HCT116 (cell line): Measurements from ENCODE around the gene PGBD1. TPM values are rescaled to one million over a fixed set of nuclear protein-coding genes. Genes with fewer than 3 reads are reported as not detected.
A peak's percentile ranks its signal among the peaks of the same experiment; 100 is the strongest.

ENCODE experiments used
- ATAC-seq: fragments of 200-7000 bp; cut with Tn5 transposase; 2 replicates; pipeline ENCODE4 v1.9.1; 2020; ENCODE audit warnings: mild to moderate bottlenecking, moderate library complexity
- BruUV-seq: library from RNA; stranded (reverse); fragments of 400-500 nt; replicated peaks from 2 replicates; lab custom pipeline; 2021; lab: Mats Ljungman, UMichigan
- CTCF ChIA-PET: fragments of 300-600 bp; sonication (Branson Sonifier 250); formaldehyde crosslinking; loops from one replicate; lab custom pipeline; 2021; ENCODE audit warnings: antibody characterized with exemption; lab: Charles Lee
- POLR2A ChIA-PET: fragments of 300-600, 350-600 bp; sonication (Branson Sonifier 250); formaldehyde crosslinking; loops from one replicate; lab custom pipeline; 2021; ENCODE audit warnings: antibody characterized with exemption; lab: Charles Lee
- RAD21 ChIA-PET, 2 experiments: fragments of 300-600 bp; sonication (Branson Sonifier 250); formaldehyde crosslinking; loops; one replicate each; lab custom pipeline; 2023; ENCODE audit warnings: low total read pairs in 2 of 2; ENCODE audit not compliant: uncharacterized antibody in 2 of 2, unreplicated experiment in 2 of 2, low non-redundant PET in 1 of 2; lab: Charles Lee
- DNase-seq: peaks from one replicate; pipeline ENCODE4 v3.0.0-alpha.2; 2010; ENCODE audit warnings: low read depth, low spot score
- H2AFZ ChIP-seq: fragments of 200-600 bp; shearing (Covaris generic), sonication (generic); 2 replicates; pipeline ENCODE4 v1.6.1; 2017; ENCODE audit warnings: low read depth, mixed run types, mixed read lengths, antibody characterized with exemption, low read length; ENCODE audit not compliant: poor library complexity, severe bottlenecking
- H3K27ac ChIP-seq: 2 replicates; pipeline ENCODE4 v1.5.1; 2012; ENCODE audit warnings: low read depth, low read length
- H3K27me3 ChIP-seq: fragments of 200-600 bp; sonication (generic); 2 replicates; pipeline ENCODE4 v1.6.1; 2016; ENCODE audit warnings: mixed run types, low read length, mixed read lengths; ENCODE audit not compliant: insufficient read depth
- H3K36me3 ChIP-seq, 2 experiments: fragments of 200-500 bp in 1 of 2; fragments of 200-600 bp in 1 of 2; sonication (Bioruptor generic) in 1 of 2; sonication (generic) in 1 of 2; 2 replicates each; pipeline versions ENCODE4 v1.5.1 to v1.6.1; 2014 to 2016; ENCODE audit warnings: low read length in 2 of 2, inconsistent platforms in 1 of 2, mixed read lengths in 1 of 2, mixed run types in 1 of 2; ENCODE audit not compliant: insufficient read depth in 2 of 2, control insufficient read depth in 1 of 2
- H3K4me1 ChIP-seq, 2 experiments: fragments of 200-600 bp in 1 of 2; sonication (generic) in 1 of 2; 2 replicates each; pipeline versions ENCODE4 v1.5.1 to v1.6.1; 2012 to 2017; ENCODE audit warnings: low read length in 2 of 2, inconsistent platforms in 1 of 2, mild to moderate bottlenecking in 1 of 2, mixed read lengths in 1 of 2, mixed run types in 1 of 2, moderate library complexity in 1 of 2; ENCODE audit not compliant: insufficient read depth in 2 of 2, control insufficient read depth in 1 of 2
- H3K4me2 ChIP-seq: fragments of 200-600 bp; sonication (generic); 2 replicates; pipeline ENCODE4 v1.6.1; 2017; ENCODE audit warnings: mixed run types, low read length, mixed read lengths
- H3K4me3 ChIP-seq, 2 experiments: fragments of 200-600 bp in 1 of 2; sonication (generic) in 1 of 2; replicated peaks in 1 of 2; 2 replicates each; pipeline ENCODE4 v1.5.1; 2011 to 2016; ENCODE audit warnings: low read length in 2 of 2, control low read depth in 1 of 2, low read depth in 1 of 2, mild to moderate bottlenecking in 1 of 2, mixed read lengths in 1 of 2, mixed run types in 1 of 2
- H3K79me2 ChIP-seq: fragments of 200-600 bp; sonication (generic); 2 replicates; pipeline ENCODE4 v1.6.1; 2017; ENCODE audit warnings: mild to moderate bottlenecking, mixed run types, low read length, moderate library complexity, mixed read lengths; ENCODE audit not compliant: insufficient read depth
- H3K9ac ChIP-seq: fragments of 200-600 bp; sonication (generic); 2 replicates; pipeline ENCODE4 v1.6.1; 2016; ENCODE audit warnings: low read length, mixed read lengths
- H3K9me2 ChIP-seq: fragments of 200-600 bp; sonication (generic), shearing (Covaris generic); 2 replicates; pipeline ENCODE4 v1.6.1; 2017; ENCODE audit warnings: mixed run types, mild to moderate bottlenecking, moderate library complexity; ENCODE audit not compliant: insufficient read depth
- H3K9me3 ChIP-seq, 2 experiments: fragments of 200-500 bp in 1 of 2; fragments of 200-600 bp in 1 of 2; sonication (Bioruptor generic) in 1 of 2; sonication (generic) in 1 of 2; 2 replicates each; pipeline ENCODE4 v1.6.1; 2014 to 2017; ENCODE audit warnings: low read length in 2 of 2, mixed read lengths in 2 of 2, inconsistent platforms in 1 of 2, low read depth in 1 of 2, mild to moderate bottlenecking in 1 of 2, mixed run types in 1 of 2, moderate library complexity in 1 of 2; ENCODE audit not compliant: control insufficient read depth in 1 of 2, insufficient read depth in 1 of 2
- H4K20me1 ChIP-seq: fragments of 200-600 bp; sonication (generic), shearing (Covaris generic); 2 replicates; pipeline ENCODE4 v1.6.1; 2017; ENCODE audit warnings: mixed run types, mild to moderate bottlenecking, moderate library complexity; ENCODE audit not compliant: insufficient read depth
- CBX3 ChIP-seq: IDR thresholded peaks from 2 replicates; pipeline ENCODE4 v1.6.1; 2012; ENCODE audit warnings: low read depth
- CEBPB ChIP-seq: IDR thresholded peaks from 2 replicates; pipeline ENCODE4 v1.6.1; 2012; ENCODE audit warnings: low read depth
- EGR1 ChIP-seq: IDR thresholded peaks from 2 replicates; pipeline ENCODE4 v1.6.1; 2012; ENCODE audit warnings: low read depth
- ELF1 ChIP-seq: IDR thresholded peaks from 2 replicates; pipeline ENCODE4 v1.6.1; 2012; ENCODE audit warnings: low read depth, borderline replicate concordance
- JUND ChIP-seq: IDR thresholded peaks from 2 replicates; pipeline ENCODE4 v1.6.1; 2012
- POLR2A ChIP-seq: IDR thresholded peaks from 2 replicates; pipeline ENCODE4 v1.7.0; 2011; ENCODE audit warnings: borderline replicate concordance; ENCODE audit not compliant: insufficient read depth, insufficient read length; ENCODE audit errors: extremely low read depth
- POLR2AphosphoS5 ChIP-seq: IDR thresholded peaks from 2 replicates; pipeline ENCODE4 v1.6.1; 2011; ENCODE audit warnings: mild to moderate bottlenecking, low read depth, low read length, moderate library complexity
- RAD21 ChIP-seq: IDR thresholded peaks from 2 replicates; pipeline ENCODE4 v1.6.1; 2012; ENCODE audit warnings: low read depth, mild to moderate bottlenecking
- SIN3A ChIP-seq: IDR thresholded peaks from 2 replicates; pipeline ENCODE4 v1.6.1; 2012; ENCODE audit warnings: low read depth
- SP1 ChIP-seq: IDR thresholded peaks from 2 replicates; pipeline ENCODE4 v1.6.1; 2012; ENCODE audit warnings: low read depth
- YY1 ChIP-seq: IDR thresholded peaks from 2 replicates; pipeline ENCODE4 v1.6.1; 2011; ENCODE audit warnings: low read length, low read depth, moderate library complexity, mild to moderate bottlenecking; ENCODE audit not compliant: insufficient replicate concordance; ENCODE audit errors: extremely low read depth
- ZFX ChIP-seq: fragments of 450-650 bp; IDR thresholded peaks from 2 replicates; pipeline ENCODE4 v1.6.1; 2017
- intact Hi-C: fragments of 100-400 bp; cut with micrococcal nuclease; formaldehyde crosslinking; loops from 2 replicates; pipeline ENCODE4 v1.10.0; 2022
- total RNA-seq: library from RNA; stranded (reverse); gene quantifications from one replicate; pipeline ENCODE4 v1.2.1, GENCODE V29; 2021; ENCODE audit not compliant: unreplicated experiment
- TF ChIP-seq, protein P1 (sequence below): IDR thresholded peaks from 2 replicates; pipeline ENCODE4 v1.6.1; 2012; ENCODE audit warnings: low read depth
- TF ChIP-seq, protein P2 (sequence below): IDR thresholded peaks from 2 replicates; pipeline ENCODE4 v1.6.1; 2012
- TF ChIP-seq, protein P3 (sequence below): IDR thresholded peaks from 2 replicates; pipeline ENCODE4 v1.6.1; 2012

PGBD1 gene
- total RNA-seq, 1 experiment from 2014 or later: 3.6 TPM

DNA sequence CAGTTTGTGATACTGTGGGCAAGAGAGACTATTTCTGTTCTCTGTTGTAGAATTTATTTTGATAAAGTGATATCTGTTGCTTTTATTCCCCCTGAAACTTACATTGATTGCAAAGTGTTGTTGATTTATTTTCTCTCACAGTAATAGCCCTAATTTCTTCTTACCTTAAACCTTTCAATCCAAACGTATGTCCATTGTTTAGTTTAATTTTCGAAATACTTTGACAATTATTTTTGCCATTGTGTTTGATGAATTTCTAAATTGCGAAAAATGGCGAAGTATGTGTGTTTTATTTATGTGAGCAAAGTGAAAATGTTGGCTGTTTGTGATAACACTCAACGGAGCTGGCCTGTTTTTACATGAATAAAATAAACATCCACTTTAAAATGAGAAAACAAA lies 14.8 kb upstream of the PGBD1 start:
- no peaks in the 10 kb centered on the region for H3K36me3 ChIP-seq
- ATAC-seq: no peak
- peak overlapping the region; percentile 83 for H2AFZ ChIP-seq
- H3K79me2 ChIP-seq: peaks cover 18% of the 10 kb centered on the region
- H3K27me3 ChIP-seq: no peaks in the 10 kb centered on the region
- RAD21 ChIA-PET: interaction anchor here (1.0 to 1.8 kb wide), 2 partner anchors 14 kb away, joined by 5 read pairs; partner anchors contain the start of gene ZKSCAN4 (in 2 of the 2)
- TSS peak; percentile 92 for BruUV-seq
- peaks cover 11 to 39% of the 10 kb centered on the region in 2 experiments for H3K4me1 ChIP-seq
- intact Hi-C loops: loop anchor here (5.0 kb wide), 1 partner anchor 71 kb away; the partner anchor contains the start of gene ZSCAN31
- POLR2A ChIA-PET: interaction anchor here (0.6 to 2.3 kb wide), 7 partner anchors 13 to 428 kb away, joined by 3 to 13 read pairs (median 4); partner anchors contain the start of genes ZKSCAN3, ZKSCAN4 and ZKSCAN8
- H3K4me2 ChIP-seq: peak overlapping the region; percentile 86
- peak overlapping the region; percentile 71 for H3K27ac ChIP-seq
- H3K9me3 ChIP-seq: no peaks in the 10 kb centered on the region
- H4K20me1 ChIP-seq: no peaks in the 10 kb centered on the region
- CTCF ChIA-PET: interaction anchor here (1.0 kb wide), 1 partner anchor 117 kb away, joined by 3 read pairs; no protein-coding TSS in a partner anchor
- H3K9me2 ChIP-seq: no peaks in the 10 kb centered on the region
- peak overlapping the region; percentile 83 to 86 for H3K4me3 ChIP-seq
- peak overlapping the region; percentile 76 for H3K9ac ChIP-seq
- no peak for TF ChIP-seq CBX3
- TF ChIP-seq, all 23 proteins: peak for 0
- DNase-seq: no peak

DNA sequence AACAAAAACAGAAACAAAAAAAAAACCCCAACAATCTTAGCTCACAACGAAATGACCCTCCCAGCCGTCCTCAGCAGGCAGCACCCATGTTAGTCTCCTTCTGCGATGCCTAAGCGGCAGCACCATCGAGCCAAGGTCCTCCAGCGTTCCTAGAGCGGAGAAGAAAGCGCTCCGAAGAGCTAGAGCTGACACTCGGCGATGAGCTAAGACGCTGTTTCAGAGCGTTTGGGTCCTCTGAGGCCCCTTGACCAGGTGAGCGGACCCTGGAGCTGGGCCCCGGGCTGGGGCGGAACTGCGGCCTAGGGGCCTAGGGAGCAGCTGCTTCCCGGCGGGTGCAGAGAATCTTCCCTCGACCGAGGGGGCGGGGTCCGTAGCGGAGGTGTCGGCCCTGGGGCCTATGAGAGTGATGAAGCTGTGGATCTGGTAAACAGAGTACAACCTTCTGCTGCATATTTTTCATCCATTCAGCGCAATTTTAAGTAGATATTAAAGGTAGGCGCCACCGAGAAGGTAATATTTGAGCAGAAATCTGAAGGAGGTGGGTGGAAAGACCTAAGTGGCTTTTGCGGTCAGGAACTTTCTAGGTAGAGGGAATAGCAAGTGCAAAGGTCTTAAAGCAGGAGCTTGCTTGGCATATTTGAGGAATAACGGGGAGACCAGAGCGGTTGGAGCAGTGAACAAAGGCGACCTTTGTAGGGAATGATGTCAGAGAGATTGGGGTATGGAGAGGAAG lies 14.2 kb upstream of the PGBD1 start, which contains the start of gene ZSCAN26:
Gene ZSCAN26, plus strand, starts transcription at position 182 of the 733 bp plus-strand sequence. CDS start 4,777 bp downstream, outside the sequence.
- Histone ChIP-seq H3K9me3 (no peaks in the 10 kb centered on the region), H2AFZ (peak within 1 kb of the TSS; percentile 83), H3K27me3 (no peaks in the 10 kb centered on the region), H3K4me2 (peak within 1 kb of the TSS; percentile 86), H3K36me3 (0 out of 4 replicates have a peak, but pooled peaks cover 0 to 1% of the 10 kb centered on the region in 2 experiments), H4K20me1 (no peaks in the 10 kb centered on the region), H3K4me1 (peaks cover 11 to 39% of the 10 kb centered on the region in 2 experiments), H3K79me2 (peaks cover 18% of the 10 kb centered on the region), H3K9ac (peak within 1 kb of the TSS; percentile 76), H3K4me3 (peak within 1 kb of the TSS; percentile 83 to 86), H3K27ac (peak within 1 kb of the TSS; percentile 71), H3K9me2 (no peaks in the 10 kb centered on the region)
- ChIA-PET RAD21 (interaction anchor here (1.0 to 1.8 kb wide), 2 partner anchors 15 kb away, joined by 5 read pairs; partner anchors contain the start of gene ZKSCAN4 (in 2 of the 2)), POLR2A (interaction anchor here (0.6 to 2.3 kb wide), 7 partner anchors 14 to 429 kb away, joined by 3 to 13 read pairs (median 4); partner anchors contain the start of genes ZKSCAN3, ZKSCAN4 and ZKSCAN8), CTCF (interaction anchor here (1.0 kb wide), 1 partner anchor 116 kb away, joined by 3 read pairs; no protein-coding TSS in a partner anchor)
- ATAC-seq (peak; percentile 93), DNase-seq (peak; percentile 88)
- BruUV-seq: no TSS peak
- intact Hi-C loops: loop anchor here (1.0 to 5.0 kb wide), 2 partner anchors 15 to 70 kb away; partner anchors contain the start of genes ZKSCAN4 and ZSCAN31
- TF ChIP-seq YY1 (peak; percentile 47), CBX3 (peak; percentile 27; the same call in 1 of the 2 replicates), SP1 (peak; percentile 46; the same call in 1 of the 2 replicates), ELF1 (no peak), POLR2AphosphoS5 (peak; percentile 81), EGR1 (peak; percentile 47), SIN3A (peak; percentile 73), RAD21 (0 out of 2 replicates have a peak, but pooled peaks have one; percentile 1), JUND (no peak), ZFX (peak; percentile 95), POLR2A (peak; percentile 75), CEBPB (no peak)
- TF ChIP-seq, protein P1, sequence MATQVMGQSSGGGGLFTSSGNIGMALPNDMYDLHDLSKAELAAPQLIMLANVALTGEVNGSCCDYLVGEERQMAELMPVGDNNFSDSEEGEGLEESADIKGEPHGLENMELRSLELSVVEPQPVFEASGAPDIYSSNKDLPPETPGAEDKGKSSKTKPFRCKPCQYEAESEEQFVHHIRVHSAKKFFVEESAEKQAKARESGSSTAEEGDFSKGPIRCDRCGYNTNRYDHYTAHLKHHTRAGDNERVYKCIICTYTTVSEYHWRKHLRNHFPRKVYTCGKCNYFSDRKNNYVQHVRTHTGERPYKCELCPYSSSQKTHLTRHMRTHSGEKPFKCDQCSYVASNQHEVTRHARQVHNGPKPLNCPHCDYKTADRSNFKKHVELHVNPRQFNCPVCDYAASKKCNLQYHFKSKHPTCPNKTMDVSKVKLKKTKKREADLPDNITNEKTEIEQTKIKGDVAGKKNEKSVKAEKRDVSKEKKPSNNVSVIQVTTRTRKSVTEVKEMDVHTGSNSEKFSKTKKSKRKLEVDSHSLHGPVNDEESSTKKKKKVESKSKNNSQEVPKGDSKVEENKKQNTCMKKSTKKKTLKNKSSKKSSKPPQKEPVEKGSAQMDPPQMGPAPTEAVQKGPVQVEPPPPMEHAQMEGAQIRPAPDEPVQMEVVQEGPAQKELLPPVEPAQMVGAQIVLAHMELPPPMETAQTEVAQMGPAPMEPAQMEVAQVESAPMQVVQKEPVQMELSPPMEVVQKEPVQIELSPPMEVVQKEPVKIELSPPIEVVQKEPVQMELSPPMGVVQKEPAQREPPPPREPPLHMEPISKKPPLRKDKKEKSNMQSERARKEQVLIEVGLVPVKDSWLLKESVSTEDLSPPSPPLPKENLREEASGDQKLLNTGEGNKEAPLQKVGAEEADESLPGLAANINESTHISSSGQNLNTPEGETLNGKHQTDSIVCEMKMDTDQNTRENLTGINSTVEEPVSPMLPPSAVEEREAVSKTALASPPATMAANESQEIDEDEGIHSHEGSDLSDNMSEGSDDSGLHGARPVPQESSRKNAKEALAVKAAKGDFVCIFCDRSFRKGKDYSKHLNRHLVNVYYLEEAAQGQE: no peak
- TF ChIP-seq, protein P2, sequence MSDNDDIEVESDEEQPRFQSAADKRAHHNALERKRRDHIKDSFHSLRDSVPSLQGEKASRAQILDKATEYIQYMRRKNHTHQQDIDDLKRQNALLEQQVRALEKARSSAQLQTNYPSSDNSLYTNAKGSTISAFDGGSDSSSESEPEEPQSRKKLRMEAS: peak; percentile 55; the same call in 1 of the 2 replicates
- TF ChIP-seq, protein P3, sequence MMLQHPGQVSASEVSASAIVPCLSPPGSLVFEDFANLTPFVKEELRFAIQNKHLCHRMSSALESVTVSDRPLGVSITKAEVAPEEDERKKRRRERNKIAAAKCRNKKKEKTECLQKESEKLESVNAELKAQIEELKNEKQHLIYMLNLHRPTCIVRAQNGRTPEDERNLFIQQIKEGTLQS: no peak
